LNCAP (cell line): Measurements from ENCODE around the gene MUL1.

Experiments used
- TF ChIP-seq, protein P1 (sequence below): fragments of 450-650 bp; IDR thresholded peaks from 2 replicates; pipeline ENCODE4 v1.5.1; 2017; ENCODE audit warnings: mild to moderate bottlenecking

Gene MUL1

DNA sequence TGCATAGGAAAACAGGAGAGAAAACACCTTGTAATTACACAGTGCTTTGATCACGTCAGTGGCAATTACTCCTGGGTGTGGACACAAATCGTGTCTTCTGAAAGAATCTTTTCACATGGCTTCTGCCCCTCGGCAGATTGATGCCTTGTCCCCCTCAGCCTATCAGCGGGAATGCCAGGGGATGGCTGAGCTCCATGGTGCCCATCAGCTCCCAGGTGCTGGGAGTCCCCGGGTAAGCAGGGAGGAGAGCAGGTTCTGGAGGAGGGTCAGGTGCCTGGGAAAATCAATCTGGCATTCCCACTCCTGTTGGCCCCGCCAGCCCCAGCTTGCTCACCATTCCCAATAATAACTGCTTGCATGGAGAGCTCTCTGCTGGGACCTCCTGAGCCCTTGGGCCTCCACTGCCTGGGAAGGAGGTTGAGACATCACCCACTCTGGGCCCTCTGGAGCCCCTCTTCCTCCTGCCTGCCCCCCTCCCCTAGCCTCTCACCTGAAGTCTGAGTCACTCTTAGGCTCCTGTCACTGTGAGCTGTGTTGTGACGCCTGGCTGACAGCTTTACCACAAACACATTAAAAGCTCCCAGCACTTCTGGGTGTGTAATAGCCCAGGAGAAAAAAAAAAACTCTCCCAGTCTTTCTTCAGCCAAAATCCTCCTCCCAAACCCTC is 26.9 kb downstream of the MUL1 start:
- TF ChIP-seq, protein P1, sequence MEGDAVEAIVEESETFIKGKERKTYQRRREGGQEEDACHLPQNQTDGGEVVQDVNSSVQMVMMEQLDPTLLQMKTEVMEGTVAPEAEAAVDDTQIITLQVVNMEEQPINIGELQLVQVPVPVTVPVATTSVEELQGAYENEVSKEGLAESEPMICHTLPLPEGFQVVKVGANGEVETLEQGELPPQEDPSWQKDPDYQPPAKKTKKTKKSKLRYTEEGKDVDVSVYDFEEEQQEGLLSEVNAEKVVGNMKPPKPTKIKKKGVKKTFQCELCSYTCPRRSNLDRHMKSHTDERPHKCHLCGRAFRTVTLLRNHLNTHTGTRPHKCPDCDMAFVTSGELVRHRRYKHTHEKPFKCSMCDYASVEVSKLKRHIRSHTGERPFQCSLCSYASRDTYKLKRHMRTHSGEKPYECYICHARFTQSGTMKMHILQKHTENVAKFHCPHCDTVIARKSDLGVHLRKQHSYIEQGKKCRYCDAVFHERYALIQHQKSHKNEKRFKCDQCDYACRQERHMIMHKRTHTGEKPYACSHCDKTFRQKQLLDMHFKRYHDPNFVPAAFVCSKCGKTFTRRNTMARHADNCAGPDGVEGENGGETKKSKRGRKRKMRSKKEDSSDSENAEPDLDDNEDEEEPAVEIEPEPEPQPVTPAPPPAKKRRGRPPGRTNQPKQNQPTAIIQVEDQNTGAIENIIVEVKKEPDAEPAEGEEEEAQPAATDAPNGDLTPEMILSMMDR = no peak

GRCh38 chr1:20480243-20480944 is 27.6 kb downstream of the MUL1 start:
- TF ChIP-seq, protein P1 = no peak

- TF ChIP-seq, protein P1 = no peak
Observed at GRCh38 chr1:20479840-20480239, 28.1 kb downstream of the MUL1 start.

DNA sequence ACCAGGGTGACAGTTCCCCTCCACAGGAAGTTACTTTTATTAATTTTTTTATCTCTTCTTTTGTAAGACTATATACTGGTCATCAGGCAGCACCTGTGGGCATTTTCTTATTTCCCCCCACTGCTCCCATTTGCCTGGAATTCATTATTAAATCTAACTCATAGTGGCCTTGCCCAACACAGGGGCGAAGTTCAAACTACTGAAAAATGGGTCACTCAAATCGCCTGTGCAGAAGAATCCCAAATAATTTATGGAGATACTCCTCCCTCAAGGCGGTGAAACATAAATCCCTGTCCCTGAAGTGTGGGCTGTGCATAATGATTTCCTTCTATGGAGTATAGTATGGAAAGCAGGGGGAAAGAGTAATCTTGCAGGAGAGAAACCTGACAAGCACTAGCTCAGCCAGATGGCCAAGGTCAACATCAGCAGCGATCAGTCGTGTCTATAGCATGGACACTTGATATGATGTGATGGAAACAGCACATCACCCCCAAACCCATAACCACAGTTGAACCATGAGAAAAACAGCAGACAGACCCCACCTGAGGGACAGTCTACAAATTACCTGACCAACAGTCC is 29.8 kb downstream of the MUL1 start:
- TF ChIP-seq, protein P1 = no peak

DNA sequence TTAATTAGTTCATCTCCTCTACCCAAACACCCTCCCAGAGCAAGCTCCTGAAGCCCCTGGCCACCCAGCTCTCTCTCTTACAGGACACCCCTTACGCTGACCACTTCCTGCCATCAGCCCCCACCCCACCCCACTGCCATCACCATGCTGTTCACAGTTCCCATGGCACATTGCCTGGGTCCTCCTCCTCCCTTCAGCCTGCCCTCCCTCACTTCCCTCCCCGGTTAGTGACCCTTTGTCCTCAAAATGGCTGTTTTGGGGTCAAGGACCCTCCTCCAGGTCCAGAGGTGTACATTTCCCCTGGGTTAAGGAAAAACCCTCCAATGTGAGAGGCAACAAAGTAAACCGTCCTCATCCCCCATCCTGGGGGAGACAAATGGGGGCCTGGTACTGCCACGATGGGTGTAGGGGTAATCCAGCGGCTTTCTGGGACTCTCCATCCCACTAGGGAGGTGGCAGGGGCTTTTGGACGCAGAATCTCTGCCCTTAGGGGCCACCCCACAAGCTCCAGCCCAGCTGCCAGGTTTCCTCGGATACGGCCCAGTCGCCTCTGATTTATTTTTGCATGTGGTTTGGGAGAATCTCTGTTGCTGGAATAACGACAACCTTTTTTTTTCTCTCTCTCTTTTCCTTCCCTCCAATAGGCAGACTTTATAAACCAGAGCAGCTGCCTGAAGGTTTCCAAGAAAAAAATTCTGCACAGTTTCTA is 30.4 kb downstream of the MUL1 start:
- TF ChIP-seq, protein P1 = no peak

DNA sequence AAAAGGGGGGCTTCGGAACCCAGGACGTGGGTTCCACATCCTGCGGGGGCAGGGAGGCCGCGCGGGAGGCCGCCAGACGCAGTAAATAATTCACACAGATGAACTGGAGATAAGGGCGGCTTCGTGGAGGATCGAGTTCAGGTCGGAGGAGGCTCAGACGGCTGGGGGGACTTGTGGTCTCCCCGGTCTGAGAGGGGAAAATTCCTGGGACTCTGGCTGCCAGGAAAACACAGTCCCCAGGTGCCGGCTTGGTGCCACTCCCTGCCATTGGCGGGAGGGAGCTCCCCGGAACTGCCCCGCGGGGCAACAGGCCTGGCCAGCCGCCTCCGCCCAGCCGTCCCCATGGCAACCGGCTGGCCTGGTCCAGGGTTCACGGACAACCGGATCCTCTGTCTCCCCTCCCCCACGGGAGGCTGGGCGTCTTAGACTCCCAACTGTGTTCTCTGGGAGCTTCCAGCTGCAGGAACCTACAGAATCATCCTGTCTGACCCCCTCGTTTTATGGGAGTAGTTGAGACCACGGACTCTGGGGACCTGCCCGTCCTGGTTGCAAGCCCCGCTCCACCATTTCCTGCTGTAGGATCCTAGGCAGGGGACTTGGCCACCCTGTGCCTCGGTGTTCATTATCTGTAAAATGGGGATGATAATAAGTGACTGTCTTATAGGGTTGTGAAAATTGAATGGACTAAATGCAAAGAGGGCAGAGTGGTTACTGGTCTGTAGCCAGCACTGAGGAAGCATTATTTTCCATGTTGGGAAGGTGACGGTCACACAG is 31.5 kb downstream of the MUL1 start:
- TF ChIP-seq, protein P1 = no peak

- TF ChIP-seq, protein P1 = no peak
Observed at GRCh38 chr1:20474996-20475395, 33.0 kb downstream of the MUL1 start.
